A549 (cell line): ENCODE data around the gene RTN4. TPM values are rescaled to one million over a fixed set of nuclear protein-coding genes. Genes with fewer than 3 reads are reported as not detected.

Source experiments
- ATAC-seq, 2 experiments: fragments of 200-7000 bp in 1 of 2; fragments of >200 bp in 1 of 2; cut with Nextera tagmentation in 1 of 2; cut with Tn5 transposase in 1 of 2; 3 replicates each; pipeline versions ENCODE4 v1.8.0 to v1.9.1; 2018 to 2020; ENCODE audit warnings: mild to moderate bottlenecking in 1 of 2, moderate library complexity in 1 of 2
- CTCF ChIA-PET: fragments of 300-600 bp; sonication (Branson Sonifier 250); formaldehyde crosslinking; extraction: SDS; loops from one replicate; lab custom pipeline; 2021; ENCODE audit warnings: antibody characterized with exemption, inconsistent platforms; lab: Yijun Ruan, JAX
- POLR2A ChIA-PET: fragments of 350-600 bp; formaldehyde crosslinking; extraction: SDS; loops from one replicate; lab custom pipeline; 2021; ENCODE audit warnings: antibody characterized with exemption, inconsistent platforms; lab: Yijun Ruan, JAX
- DNase-seq, 2 experiments: peaks; one replicate each; pipeline versions ENCODE4 v3.0.0 to v3.0.0-alpha.2; 2011 to 2016; ENCODE audit warnings: low read depth in 1 of 2, low spot score in 1 of 2
- FAIRE-seq: peaks from 2 replicates; lab custom pipeline; 2011; peaks lifted over from hg19 to GRCh38; lab: Jason Lieb, UNC
- H3K27ac ChIP-seq, 2 experiments: fragments of >200 bp; sonication (Bioruptor Twin); formaldehyde crosslinking; 3 replicates each; pipeline ENCODE4 v1.5.1; 2016 to 2017
- H3K4me1 ChIP-seq: fragments of >200 bp; sonication (Bioruptor Twin); formaldehyde crosslinking; 3 replicates; pipeline ENCODE4 v1.6.1; 2016
- H3K4me2 ChIP-seq: fragments of >200 bp; sonication (Bioruptor Twin); formaldehyde crosslinking; 3 replicates; pipeline ENCODE4 v1.6.1; 2016
- H3K4me3 ChIP-seq: fragments of >200 bp; sonication (Bioruptor Twin); formaldehyde crosslinking; 3 replicates; pipeline ENCODE4 v1.5.1; 2016
- H3K9me3 ChIP-seq: fragments of >200 bp; sonication (Bioruptor Twin); formaldehyde crosslinking; 3 replicates; pipeline ENCODE4 v1.6.1; 2016
- CBX2 ChIP-seq: fragments of 200-600 bp; sonication (generic); IDR thresholded peaks from 2 replicates; pipeline ENCODE4 v1.6.1; 2016; ENCODE audit warnings: low read depth, mild to moderate bottlenecking, borderline replicate concordance
- CEBPB ChIP-seq, 2 experiments: fragments of >200 bp in 1 of 2; sonication (Bioruptor Twin) in 1 of 2; formaldehyde crosslinking in 1 of 2; IDR thresholded peaks; 2 replicates each; pipeline ENCODE4 v1.6.1; 2012 to 2016
- CHD4 ChIP-seq: fragments of 200-600 bp; sonication (generic); IDR thresholded peaks from 2 replicates; pipeline ENCODE4 v1.6.1; 2016; ENCODE audit warnings: antibody characterized with exemption, mild to moderate bottlenecking, borderline replicate concordance
- EHMT2 ChIP-seq: fragments of 200-600 bp; sonication (generic); IDR thresholded peaks from 2 replicates; pipeline ENCODE4 v1.6.1; 2016; ENCODE audit warnings: antibody characterized with exemption, low read depth, mild to moderate bottlenecking, moderate library complexity
- ESRRA ChIP-seq: fragments of 150-350 bp; IDR thresholded peaks from 2 replicates; pipeline ENCODE4 v1.6.1; 2014; ENCODE audit warnings: mild to moderate bottlenecking, low read length, borderline replicate concordance
- FOSB ChIP-seq: fragments of 250-450 bp; sonication (Bioruptor Pico); IDR thresholded peaks from 2 replicates; pipeline ENCODE4 v1.5.0; 2020; ENCODE audit warnings: mild to moderate bottlenecking, moderate library complexity
- FOSL2 ChIP-seq, 2 experiments: fragments of 450-650 bp in 1 of 2; fragments of >200 bp in 1 of 2; sonication (Bioruptor Twin) in 1 of 2; formaldehyde crosslinking; IDR thresholded peaks; 2 replicates each; pipeline versions ENCODE4 v1.5.0 to v1.6.1; 2016 to 2020; ENCODE audit warnings: mild to moderate bottlenecking in 1 of 2, moderate library complexity in 1 of 2
- GATA3 ChIP-seq: IDR thresholded peaks from 2 replicates; pipeline ENCODE4 v1.6.1; 2012; ENCODE audit warnings: borderline replicate concordance
- HDAC2 ChIP-seq: fragments of 200-600 bp; sonication (generic); IDR thresholded peaks from 2 replicates; pipeline ENCODE4 v1.6.1; 2016
- HEYL ChIP-seq: fragments of 250-450 bp; sonication (Bioruptor Pico); IDR thresholded peaks from 2 replicates; pipeline ENCODE4 v1.8.0; 2021; ENCODE audit warnings: mild to moderate bottlenecking, moderate library complexity
- HOXB13 ChIP-seq: fragments of 250-450 bp; sonication (Bioruptor Pico); IDR thresholded peaks from 2 replicates; pipeline ENCODE4 v1.5.0; 2020; ENCODE audit warnings: low read depth, mild to moderate bottlenecking, moderate library complexity
- HOXB5 ChIP-seq: fragments of 250-450 bp; sonication (Bioruptor Pico); IDR thresholded peaks from 2 replicates; pipeline ENCODE4 v1.5.0; 2020; ENCODE audit warnings: mild to moderate bottlenecking, moderate library complexity
- JUNB ChIP-seq: fragments of >200 bp; sonication (Bioruptor Twin); formaldehyde crosslinking; IDR thresholded peaks from 2 replicates; pipeline ENCODE4 v1.6.1; 2016
- KDM1A ChIP-seq: fragments of 200-600 bp; sonication (generic); IDR thresholded peaks from 2 replicates; pipeline ENCODE4 v1.6.1; 2016; ENCODE audit warnings: low read depth, mild to moderate bottlenecking
- KDM5A ChIP-seq: fragments of 200-600 bp; sonication (generic); IDR thresholded peaks from 2 replicates; pipeline ENCODE4 v1.6.1; 2016; ENCODE audit warnings: antibody characterized with exemption, mild to moderate bottlenecking
- MAFK ChIP-seq: fragments of 450-650 bp; IDR thresholded peaks from 2 replicates; pipeline ENCODE4 v1.6.1; 2014; ENCODE audit not compliant: partially characterized antibody
- NFE2L2 ChIP-seq: fragments of 150-350 bp; conservative IDR thresholded peaks from 2 replicates; pipeline ENCODE4 v1.6.1; 2014; ENCODE audit warnings: low read length
- PHF8 ChIP-seq: fragments of 200-600 bp; sonication (generic); IDR thresholded peaks from 2 replicates; pipeline ENCODE4 v1.6.1; 2016; ENCODE audit warnings: low read depth, mild to moderate bottlenecking, antibody characterized with exemption, moderate library complexity, borderline replicate concordance
- POLR2AphosphoS2 ChIP-seq: conservative IDR thresholded peaks from 2 replicates; pipeline ENCODE4 v1.6.1; 2012; ENCODE audit warnings: low read length, improper control_type of control experiment, inconsistent platforms
- RCOR1 ChIP-seq: fragments of 150-350 bp; IDR thresholded peaks from 2 replicates; pipeline ENCODE4 v1.6.1; 2014; ENCODE audit warnings: antibody characterized with exemption, low read length, low read depth
- SMC3 ChIP-seq: fragments of >200 bp; sonication (Bioruptor Twin); formaldehyde crosslinking; IDR thresholded peaks from 3 replicates; pipeline ENCODE4 v1.6.1; 2018; ENCODE audit warnings: inconsistent platforms
- ZSCAN20 ChIP-seq: fragments of 250-450 bp; sonication (Bioruptor Pico); IDR thresholded peaks from 2 replicates; pipeline ENCODE4 v1.8.0; 2022; ENCODE audit warnings: mild to moderate bottlenecking, moderate library complexity
- WGBS: methylation state at CpG from one replicate; pipeline ENCODE4 v1.1.6; 2017; ENCODE audit errors: missing lambda C conversion rate; 5-methylcytosine and 5-hydroxymethylcytosine counted together
- polyA plus RNA-seq, 4 experiments: library from polyadenylated mRNA; depleted of rRNA in 3 of 4; stranded (reverse); fragments of >200 nt; fragmentation: RNase III in 1 of 4; extraction: RNeasy Plus Mini Kit Qiagen cat#74134 plus additional on column Dnase treatment in 1 of 4; gene quantifications; 2 replicates in 3 of 4; 3 replicates in 1 of 4; pipeline ENCODE4 v1.2.3, GENCODE V29; 2011 to 2017
- TF ChIP-seq, protein P1 (sequence below): IDR thresholded peaks from 2 replicates; pipeline ENCODE4 v1.6.1; 2012
- TF ChIP-seq, protein P2 (sequence below): IDR thresholded peaks from 2 replicates; pipeline ENCODE4 v1.6.1; 2012
- TF ChIP-seq, protein P3 (sequence below): fragments of >200 bp; sonication (Bioruptor Twin); formaldehyde crosslinking; IDR thresholded peaks from 2 replicates; pipeline ENCODE4 v1.6.1; 2016

The RTN4 gene
- polyA plus RNA-seq, 2 of the 4 experiments (the other 2 are of a cell fraction): 302 to 403 TPM

DNA sequence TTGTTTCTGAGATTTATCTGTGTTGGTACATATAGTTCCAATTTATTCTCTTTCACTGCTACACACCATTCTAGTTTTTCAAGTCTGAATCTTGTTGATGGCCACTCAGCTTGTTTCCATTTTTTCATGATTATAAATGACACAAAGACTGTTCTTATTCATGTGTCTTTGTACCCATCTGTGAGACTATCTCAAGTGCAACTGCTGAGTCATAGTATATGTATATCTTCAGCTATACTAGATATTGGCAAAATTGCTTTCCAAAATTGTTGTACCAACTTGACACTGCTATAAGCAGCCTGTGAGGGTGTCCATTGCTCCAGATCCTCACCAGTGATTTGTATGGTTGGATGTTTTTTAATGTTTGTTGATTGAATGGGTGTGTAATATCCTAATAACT, 37.2 kb upstream of the RTN4 start:
- Histone ChIP-seq H3K4me3 (no peak overlapping the region), H3K4me1 (peaks cover 10% of the 10 kb centered on the region), H3K27ac (peak overlapping the region; percentile 23 to 70; a peak in 5 of 6 replicates), H3K9me3 (no peaks in the 10 kb centered on the region), H3K4me2 (0 out of 3 replicates have a peak overlapping the region, but pooled peaks have one; percentile 2)
- POLR2A ChIA-PET: interaction anchor here (0.6 kb wide), 1 partner anchor 445 kb away, joined by 3 read pairs; no protein-coding TSS in a partner anchor
- peak; percentile 64 for TF ChIP-seq NFE2L2
- TF ChIP-seq EHMT2: no peak
- no peak for TF ChIP-seq KDM1A
- TF ChIP-seq FOSB (CRISPR knock-in tag): no peak
- no peak for TF ChIP-seq POLR2AphosphoS2
- TF ChIP-seq, protein P1, sequence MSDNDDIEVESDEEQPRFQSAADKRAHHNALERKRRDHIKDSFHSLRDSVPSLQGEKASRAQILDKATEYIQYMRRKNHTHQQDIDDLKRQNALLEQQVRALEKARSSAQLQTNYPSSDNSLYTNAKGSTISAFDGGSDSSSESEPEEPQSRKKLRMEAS: no peak
- TF ChIP-seq CEBPB (IDR thresholded peaks at IDR 0.05): no peak
- no peak for TF ChIP-seq HDAC2
- TF ChIP-seq JUNB: no peak
- TF ChIP-seq, protein P2, sequence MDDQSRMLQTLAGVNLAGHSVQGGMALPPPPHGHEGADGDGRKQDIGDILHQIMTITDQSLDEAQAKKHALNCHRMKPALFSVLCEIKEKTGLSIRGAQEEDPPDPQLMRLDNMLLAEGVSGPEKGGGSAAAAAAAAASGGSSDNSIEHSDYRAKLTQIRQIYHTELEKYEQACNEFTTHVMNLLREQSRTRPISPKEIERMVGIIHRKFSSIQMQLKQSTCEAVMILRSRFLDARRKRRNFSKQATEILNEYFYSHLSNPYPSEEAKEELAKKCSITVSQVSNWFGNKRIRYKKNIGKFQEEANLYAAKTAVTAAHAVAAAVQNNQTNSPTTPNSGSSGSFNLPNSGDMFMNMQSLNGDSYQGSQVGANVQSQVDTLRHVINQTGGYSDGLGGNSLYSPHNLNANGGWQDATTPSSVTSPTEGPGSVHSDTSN: no peak
- no peak for TF ChIP-seq ZSCAN20
- TF ChIP-seq KDM5A: no peak
- TF ChIP-seq HOXB5 (CRISPR knock-in tag): no peak
- TF ChIP-seq MAFK: peak; percentile 81
- TF ChIP-seq CHD4: no peak
- TF ChIP-seq PHF8: no peak
- CTCF ChIA-PET: interaction anchor here (0.7 to 1.0 kb wide), 3 partner anchors 17 to 26 kb away, joined by 3 to 4 read pairs (median 3); no protein-coding TSS in a partner anchor
- ATAC-seq: no peak
- no peak for DNase-seq
- FAIRE-seq: no peak

DNA sequence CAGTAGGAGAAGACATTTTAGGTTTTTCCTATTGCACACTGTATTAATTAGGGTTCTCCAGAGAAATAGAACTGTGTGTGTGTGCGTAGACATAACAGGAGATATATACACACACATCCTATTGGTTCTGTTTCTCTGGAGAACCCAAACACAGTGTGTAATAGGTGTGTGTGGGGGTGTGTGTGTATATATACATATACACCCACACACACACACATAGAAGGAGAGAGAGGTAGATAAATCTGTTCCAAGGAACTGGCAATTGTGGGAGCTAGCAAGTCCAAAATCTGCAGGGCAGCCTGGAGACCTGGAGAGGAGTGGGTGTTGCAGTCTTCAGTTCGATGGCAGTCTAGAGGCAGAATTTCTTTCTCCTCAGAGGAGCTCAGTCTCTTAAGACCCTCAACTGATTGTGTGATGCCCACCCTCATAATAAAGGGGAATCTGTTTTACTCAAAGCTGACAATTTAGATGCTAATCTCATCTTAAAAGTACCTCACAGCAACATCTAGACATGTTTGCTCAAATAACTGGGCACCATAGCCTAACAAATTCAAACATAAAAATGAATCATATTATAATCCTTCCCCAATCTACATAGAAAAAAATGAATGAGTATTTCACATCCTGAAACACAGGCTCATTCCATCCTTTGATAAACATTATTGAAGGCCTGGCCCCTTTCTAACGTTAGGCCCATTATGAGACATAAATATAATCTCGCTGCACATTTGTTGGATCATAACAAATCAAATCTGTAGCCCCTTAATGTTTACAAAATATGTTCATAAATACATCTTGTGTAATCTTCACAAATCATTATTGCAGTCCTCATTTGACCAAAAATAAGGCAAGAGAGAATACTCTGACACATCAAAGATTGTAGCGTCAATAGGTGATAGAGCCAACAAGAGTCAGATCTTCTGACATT, 35.1 kb upstream of the RTN4 start:
- no peak overlapping the region for H3K4me2 ChIP-seq
- POLR2A ChIA-PET: no interaction called here
- 83% methylated on average over 5 of the region's 5 CpGs for WGBS
- peaks cover 10% of the 10 kb centered on the region for H3K4me1 ChIP-seq
- H3K4me3 ChIP-seq: no peak overlapping the region
- TF ChIP-seq GATA3: no peak
- no peak for TF ChIP-seq FOSL2 (IDR thresholded peaks at IDR 0.05)
- no peak for TF ChIP-seq FOSL2 (CRISPR knock-in tag; IDR thresholded peaks at IDR 0.05)
- no peak for TF ChIP-seq RCOR1
- TF ChIP-seq HEYL (CRISPR knock-in tag): no peak
- no peak for TF ChIP-seq ESRRA
- TF ChIP-seq, protein P3, sequence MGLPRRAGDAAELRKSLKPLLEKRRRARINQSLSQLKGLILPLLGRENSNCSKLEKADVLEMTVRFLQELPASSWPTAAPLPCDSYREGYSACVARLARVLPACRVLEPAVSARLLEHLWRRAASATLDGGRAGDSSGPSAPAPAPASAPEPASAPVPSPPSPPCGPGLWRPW: no peak
- TF ChIP-seq HOXB13 (CRISPR knock-in tag): no peak
- TF ChIP-seq, all 56 proteins: peak for 0
- FAIRE-seq (no peak), DNase-seq (no peak), ATAC-seq (no peak)
- H3K9me3 ChIP-seq: peaks cover 6% of the 10 kb centered on the region; the same call in 1 of the 3 replicates
- H3K27ac ChIP-seq: no peak overlapping the region
- CTCF ChIA-PET: interaction anchor here (1.2 to 3.0 kb wide), 4 partner anchors 8 to 90 kb away, joined by 4 to 8 read pairs (median 6); no protein-coding TSS in a partner anchor

DNA sequence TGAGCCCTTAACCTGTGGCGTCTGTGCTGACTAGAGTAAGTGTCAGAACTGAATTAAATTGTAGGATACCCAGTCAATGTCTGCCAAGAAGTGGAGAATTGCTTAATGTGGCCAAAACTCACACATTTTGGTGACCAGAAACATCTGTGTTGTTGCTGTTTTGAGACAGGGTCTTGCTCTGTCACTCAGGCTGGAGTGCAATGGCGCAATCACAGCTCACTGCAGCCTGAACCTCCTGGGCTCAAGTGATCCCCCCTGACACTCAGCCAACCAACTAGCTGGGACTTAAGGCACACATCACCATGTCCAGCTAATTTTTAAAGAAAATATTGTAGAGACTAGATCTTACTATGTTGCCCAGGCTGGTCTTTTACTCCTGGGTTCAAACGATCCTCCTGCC, 34.4 kb upstream of the RTN4 start:
- POLR2A ChIA-PET: no interaction called here
- no peak for ATAC-seq
- Histone ChIP-seq H3K27ac (no peak overlapping the region), H3K4me3 (no peak overlapping the region), H3K4me1 (peaks cover 10% of the 10 kb centered on the region), H3K4me2 (no peak overlapping the region), H3K9me3 (peaks cover 12% of the 10 kb centered on the region; the same call in 2 of the 3 replicates)
- no peak for TF ChIP-seq FOSB (CRISPR knock-in tag)
- no peak for TF ChIP-seq CBX2
- TF ChIP-seq HEYL (CRISPR knock-in tag): no peak
- peak in 1 of 2 experiments; percentile 32; a peak in 1 of 4 replicates for TF ChIP-seq CEBPB (IDR thresholded peaks at IDR 0.05)
- TF ChIP-seq SMC3: no peak
- FAIRE-seq: no peak
- DNase-seq: no peak
- 85% methylated on average over 3 of the region's 3 CpGs for WGBS
- CTCF ChIA-PET: interaction anchor here (1.2 to 3.0 kb wide), 4 partner anchors 9 to 91 kb away, joined by 4 to 8 read pairs (median 6); no protein-coding TSS in a partner anchor
